Peyer's patch (tissue), 4 donors: Measurements from ENCODE around the gene PSMD13.

Source experiments
- CTCF ChIP-seq, 6 experiments: fragments of 450-650 bp in 4 of 6; fragments of 200-600 bp in 2 of 6; sonication (generic) in 1 of 6; IDR thresholded peaks; one replicate each; pipeline ENCODE4 v1.5.1; 2017 to 2019; ENCODE audit warnings: antibody characterized with exemption in 6 of 6, mild to moderate bottlenecking in 3 of 6, moderate library complexity in 1 of 6
- POLR2A ChIP-seq, 2 donors: fragments of 450-650 bp; IDR thresholded peaks; one replicate each; pipeline ENCODE4 v1.5.1; 2017; ENCODE audit warnings: antibody characterized with exemption in 2 of 2, mild to moderate bottlenecking in 2 of 2, moderate library complexity in 2 of 2

GRCh38 chr11:298406-299065 is 61.8 kb downstream of the PSMD13 start:
- no peak for TF ChIP-seq CTCF (IDR thresholded peaks at IDR 0.05)
- no peak for TF ChIP-seq POLR2A (IDR thresholded peaks at IDR 0.05)
